HG03039 (cell line): ENCODE data around the gene ARHGEF16.

Source experiments
- ATAC-seq: cut with Tn5 transposase; IDR thresholded peaks from one replicate; pipeline ENCODE4 v1.9.1; 2021; ENCODE audit warnings: mild to moderate bottlenecking, moderate library complexity; ENCODE audit not compliant: unreplicated experiment

The ARHGEF16 gene

GRCh38 chr1:3479511-3480368 lies 25.3 kb downstream of the ARHGEF16 start:
- no peak for ATAC-seq

GRCh38 chr1:3480369-3480719 lies 25.9 kb downstream of the ARHGEF16 start:
- ATAC-seq, result no peak

- no peak for ATAC-seq
Observed at GRCh38 chr1:3481046-3481445, 26.6 kb downstream of the ARHGEF16 start.

- ATAC-seq, result no peak
Observed at GRCh38 chr1:3481836-3482375, 27.4 kb downstream of the ARHGEF16 start.

GRCh38 chr1:3482378-3482849 lies 27.9 kb downstream of the ARHGEF16 start:
- ATAC-seq, result no peak

GRCh38 chr1:3483380-3483779 lies 28.9 kb downstream of the ARHGEF16 start:
- ATAC-seq, result no peak

GRCh38 chr1:3483801-3484444 lies 29.5 kb downstream of the ARHGEF16 start:
- ATAC-seq, result no peak

GRCh38 chr1:3485016-3485415 lies 30.6 kb downstream of the ARHGEF16 start:
- ATAC-seq, result no peak

GRCh38 chr1:3488432-3488831 lies 34.0 kb downstream of the ARHGEF16 start:
- ATAC-seq, result no peak

- no peak for ATAC-seq
Observed at GRCh38 chr1:3490046-3490745, 35.7 kb downstream of the ARHGEF16 start.

GRCh38 chr1:3491291-3492246 lies 37.1 kb downstream of the ARHGEF16 start:
- no peak for ATAC-seq

- ATAC-seq, result no peak
Observed at GRCh38 chr1:3492545-3493246, 38.2 kb downstream of the ARHGEF16 start.

GRCh38 chr1:3494321-3495308 lies 40.1 kb downstream of the ARHGEF16 start:
- ATAC-seq, result no peak

GRCh38 chr1:3495776-3496745 lies 41.6 kb downstream of the ARHGEF16 start:
- ATAC-seq, result no peak

GRCh38 chr1:3496916-3497315 lies 42.5 kb downstream of the ARHGEF16 start:
- no peak for ATAC-seq

GRCh38 chr1:3497521-3497920 lies 43.1 kb downstream of the ARHGEF16 start:
- ATAC-seq, result no peak

GRCh38 chr1:3498246-3498930 lies 43.9 kb downstream of the ARHGEF16 start:
- ATAC-seq, result no peak
